HG03442 (cell line): ENCODE measurements around the gene STXBP4.

ENCODE experiments used
- ATAC-seq: cut with Tn5 transposase; IDR thresholded peaks from one replicate; pipeline ENCODE4 v1.9.1; 2021; ENCODE audit warnings: mild to moderate bottlenecking, moderate library complexity; ENCODE audit not compliant: unreplicated experiment

Gene STXBP4

GRCh38 chr17:55163408-55163807, 194.8 kb downstream of the STXBP4 start:
- no peak for ATAC-seq

GRCh38 chr17:55166506-55166905, 197.9 kb downstream of the STXBP4 start:
- no peak for ATAC-seq

GRCh38 chr17:55167024-55167725, 198.6 kb downstream of the STXBP4 start:
- ATAC-seq = no peak

- ATAC-seq = peak; percentile 86
Measured at GRCh38 chr17:55168958-55169687, 200.6 kb downstream of the STXBP4 start.

- ATAC-seq = peak; percentile 33
Measured at GRCh38 chr17:55171634-55172328, 203.2 kb downstream of the STXBP4 start.

GRCh38 chr17:55172612-55173011, 204.0 kb downstream of the STXBP4 start:
- ATAC-seq = no peak

GRCh38 chr17:55174133-55174532, 205.6 kb downstream of the STXBP4 start:
- no peak for ATAC-seq

GRCh38 chr17:55175788-55176427, 207.3 kb downstream of the STXBP4 start:
- no peak for ATAC-seq

GRCh38 chr17:55177159-55177854, 208.7 kb downstream of the STXBP4 start:
- no peak for ATAC-seq

GRCh38 chr17:55177855-55178217, 209.3 kb downstream of the STXBP4 start:
- ATAC-seq = no peak

- ATAC-seq = no peak
Measured at GRCh38 chr17:55186937-55187770, 218.6 kb downstream of the STXBP4 start.

GRCh38 chr17:55190748-55191147, 222.2 kb downstream of the STXBP4 start:
- peak; percentile 76 for ATAC-seq

- ATAC-seq = no peak
Measured at GRCh38 chr17:55198690-55199370, 230.3 kb downstream of the STXBP4 start.

GRCh38 chr17:55200904-55201303, 232.3 kb downstream of the STXBP4 start:
- ATAC-seq = no peak

GRCh38 chr17:55201308-55201932, 232.9 kb downstream of the STXBP4 start:
- ATAC-seq = no peak

GRCh38 chr17:55202896-55203295, 234.3 kb downstream of the STXBP4 start:
- no peak for ATAC-seq

- no peak for ATAC-seq
Measured at GRCh38 chr17:55208078-55208812, 239.7 kb downstream of the STXBP4 start.

GRCh38 chr17:55210292-55210691, 241.7 kb downstream of the STXBP4 start:
- ATAC-seq = no peak
